ENCODE results near the gene GREB1L.

The GREB1L gene

GRCh38 chr18:21456428-21457178, 214.6 kb downstream of the GREB1L start:
- no peak for ATAC-seq
- Mint-ChIP-seq H3K27ac (no peak overlapping the region), H3K4me1 (no peaks in the 10 kb centered on the region), H3K4me3 (no peak overlapping the region), H3K9me3 (no peaks in the 10 kb centered on the region), H3K27me3 (peaks cover 39% of the 10 kb centered on the region)
- no peak for DNase-seq

- no peak for ATAC-seq
- Mint-ChIP-seq H3K4me1 (no peaks in the 10 kb centered on the region), H3K27me3 (peaks cover 36% of the 10 kb centered on the region), H3K27ac (no peak overlapping the region), H3K4me3 (no peak overlapping the region), H3K9me3 (no peaks in the 10 kb centered on the region)
- no peak for DNase-seq
Measured at GRCh38 chr18:21457179-21457535, 215.1 kb downstream of the GREB1L start.

GRCh38 chr18:21458310-21458709, 216.3 kb downstream of the GREB1L start:
- no peak overlapping the region for H3K27ac Mint-ChIP-seq
- peaks cover 30% of the 10 kb centered on the region for H3K27me3 Mint-ChIP-seq
- H3K4me3 Mint-ChIP-seq, result no peak overlapping the region
- ATAC-seq (no peak), DNase-seq (no peak)
- no peaks in the 10 kb centered on the region for H3K4me1 Mint-ChIP-seq
- H3K9me3 Mint-ChIP-seq, result no peaks in the 10 kb centered on the region

- H3K4me1 Mint-ChIP-seq, result no peaks in the 10 kb centered on the region
- DNase-seq (no peak), ATAC-seq (no peak)
- no peak overlapping the region for H3K27ac Mint-ChIP-seq
- no peak overlapping the region for H3K4me3 Mint-ChIP-seq
- no peaks in the 10 kb centered on the region for H3K9me3 Mint-ChIP-seq
- peaks cover 29% of the 10 kb centered on the region for H3K27me3 Mint-ChIP-seq
Measured at GRCh38 chr18:21458788-21459187, 216.8 kb downstream of the GREB1L start.

- Mint-ChIP-seq H3K27me3 (peaks cover 38% of the 10 kb centered on the region), H3K4me3 (no peak overlapping the region), H3K9me3 (no peaks in the 10 kb centered on the region), H3K4me1 (no peaks in the 10 kb centered on the region), H3K27ac (no peak overlapping the region)
- ATAC-seq (no peak), DNase-seq (no peak)
Measured at GRCh38 chr18:21459706-21460286, 217.8 kb downstream of the GREB1L start.

- H3K27ac Mint-ChIP-seq, result no peak overlapping the region
- DNase-seq (no peak), ATAC-seq (no peak)
- H3K4me1 Mint-ChIP-seq, result no peaks in the 10 kb centered on the region
- peaks cover 40% of the 10 kb centered on the region for H3K27me3 Mint-ChIP-seq
- H3K4me3 Mint-ChIP-seq, result no peak overlapping the region
- H3K9me3 Mint-ChIP-seq, result no peaks in the 10 kb centered on the region
Measured at GRCh38 chr18:21461460-21461859, 219.4 kb downstream of the GREB1L start.

GRCh38 chr18:21463718-21464117, 221.7 kb downstream of the GREB1L start:
- Mint-ChIP-seq H3K9me3 (no peaks in the 10 kb centered on the region), H3K4me3 (no peak overlapping the region)
- ATAC-seq, result no peak

GRCh38 chr18:21468514-21469164, 226.6 kb downstream of the GREB1L start:
- H3K4me3 Mint-ChIP-seq, result no peak overlapping the region
- no peak overlapping the region for H3K27ac Mint-ChIP-seq
- peaks cover 2 to 4% of the 10 kb centered on the region in 2 donors for H3K9me3 Mint-ChIP-seq
- no peaks in the 10 kb centered on the region for H3K4me1 Mint-ChIP-seq
- ATAC-seq (no peak), DNase-seq (no peak)
- H3K27me3 Mint-ChIP-seq, result peaks cover 30% of the 10 kb centered on the region

More at GRCh38 chr18:21463718-21464117, 221.7 kb downstream of the GREB1L start:
- no peak for DNase-seq
- H3K27me3 Mint-ChIP-seq, result peaks cover 38% of the 10 kb centered on the region
- no peak overlapping the region for H3K27ac Mint-ChIP-seq
- H3K4me1 Mint-ChIP-seq, result no peaks in the 10 kb centered on the region

- DNase-seq (no peak), ATAC-seq (no peak)
- Mint-ChIP-seq H3K4me3 (no peak overlapping the region), H3K4me1 (no peaks in the 10 kb centered on the region), H3K9me3 (peaks cover 7 to 8% of the 10 kb centered on the region in 2 donors), H3K27ac (no peak overlapping the region), H3K27me3 (peaks cover 25% of the 10 kb centered on the region)
Measured at GRCh38 chr18:21472741-21473140, 230.7 kb downstream of the GREB1L start.

GRCh38 chr18:21474621-21475020, 232.6 kb downstream of the GREB1L start:
- DNase-seq (no peak), ATAC-seq (no peak)
- Mint-ChIP-seq H3K4me3 (no peak overlapping the region), H3K4me1 (no peaks in the 10 kb centered on the region), H3K27me3 (peaks cover 25% of the 10 kb centered on the region), H3K9me3 (peaks cover 7 to 8% of the 10 kb centered on the region in 2 donors), H3K27ac (no peak overlapping the region)

GRCh38 chr18:21479721-21480120, 237.7 kb downstream of the GREB1L start:
- DNase-seq (no peak), ATAC-seq (no peak)
- no peak overlapping the region for H3K27ac Mint-ChIP-seq
- peaks cover 18% of the 10 kb centered on the region for H3K27me3 Mint-ChIP-seq
- no peaks in the 10 kb centered on the region for H3K4me1 Mint-ChIP-seq
- H3K4me3 Mint-ChIP-seq, result no peak overlapping the region
- no peaks in the 10 kb centered on the region for H3K9me3 Mint-ChIP-seq

GRCh38 chr18:21481739-21482138, 239.7 kb downstream of the GREB1L start:
- Mint-ChIP-seq H3K4me1 (no peaks in the 10 kb centered on the region), H3K27me3 (peaks cover 9% of the 10 kb centered on the region)

GRCh38 chr18:21483051-21483450, 241.0 kb downstream of the GREB1L start:
- Mint-ChIP-seq H3K4me1 (no peaks in the 10 kb centered on the region), H3K27ac (no peak overlapping the region), H3K4me3 (no peak overlapping the region), H3K27me3 (peaks cover 9% of the 10 kb centered on the region), H3K9me3 (no peaks in the 10 kb centered on the region)
- DNase-seq (no peak), ATAC-seq (no peak)

More at GRCh38 chr18:21481739-21482138, 239.7 kb downstream of the GREB1L start:
- DNase-seq (no peak), ATAC-seq (no peak)
- Mint-ChIP-seq H3K4me3 (no peak overlapping the region), H3K9me3 (no peaks in the 10 kb centered on the region), H3K27ac (no peak overlapping the region)

GRCh38 chr18:21484851-21485636, 243.0 kb downstream of the GREB1L start:
- Mint-ChIP-seq H3K4me3 (no peak overlapping the region), H3K9me3 (no peaks in the 10 kb centered on the region), H3K27ac (no peak overlapping the region), H3K27me3 (peaks cover 9% of the 10 kb centered on the region), H3K4me1 (no peaks in the 10 kb centered on the region)
- no peak for ATAC-seq
- DNase-seq, result no peak

GRCh38 chr18:21486905-21487437, 244.9 kb downstream of the GREB1L start:
- no peaks in the 10 kb centered on the region for H3K9me3 Mint-ChIP-seq
- H3K4me3 Mint-ChIP-seq, result no peak overlapping the region
- no peaks in the 10 kb centered on the region for H3K27me3 Mint-ChIP-seq
- H3K4me1 Mint-ChIP-seq, result no peaks in the 10 kb centered on the region
- H3K27ac Mint-ChIP-seq, result no peak overlapping the region
- ATAC-seq (no peak), DNase-seq (no peak)

All from stimulated activated naive CD8-positive, alpha-beta T cell treated with anti-CD3 and anti-CD28 coated beads, Interleukin-15, amount 100 ng/mL, for 72 hours (primary cell).